Keratinocyte (primary cell): Measurements from ENCODE around the gene DCTN4.

Source experiments
- EZH2 ChIP-seq: IDR thresholded peaks from one replicate; pipeline ENCODE4 v1.6.1; 2012; ENCODE audit warnings: inconsistent platforms, mild to moderate bottlenecking, low read length, moderate library complexity
- TF ChIP-seq, protein P1 (sequence below), 3 experiments: IDR thresholded peaks in 1 of 3; conservative IDR thresholded peaks in 1 of 3; optimal IDR thresholded peaks in 1 of 3; 2 replicates in 2 of 3; 3 replicates in 1 of 3; pipeline versions ENCODE3 to v1.5.1; 2011; ENCODE audit warnings: low read length in 3 of 3, mild to moderate bottlenecking in 3 of 3, moderate library complexity in 2 of 3, control low read depth in 1 of 3, inconsistent platforms in 1 of 3; ENCODE audit not compliant: insufficient read depth in 2 of 3; ENCODE audit errors: extremely low read depth in 1 of 3

DNA sequence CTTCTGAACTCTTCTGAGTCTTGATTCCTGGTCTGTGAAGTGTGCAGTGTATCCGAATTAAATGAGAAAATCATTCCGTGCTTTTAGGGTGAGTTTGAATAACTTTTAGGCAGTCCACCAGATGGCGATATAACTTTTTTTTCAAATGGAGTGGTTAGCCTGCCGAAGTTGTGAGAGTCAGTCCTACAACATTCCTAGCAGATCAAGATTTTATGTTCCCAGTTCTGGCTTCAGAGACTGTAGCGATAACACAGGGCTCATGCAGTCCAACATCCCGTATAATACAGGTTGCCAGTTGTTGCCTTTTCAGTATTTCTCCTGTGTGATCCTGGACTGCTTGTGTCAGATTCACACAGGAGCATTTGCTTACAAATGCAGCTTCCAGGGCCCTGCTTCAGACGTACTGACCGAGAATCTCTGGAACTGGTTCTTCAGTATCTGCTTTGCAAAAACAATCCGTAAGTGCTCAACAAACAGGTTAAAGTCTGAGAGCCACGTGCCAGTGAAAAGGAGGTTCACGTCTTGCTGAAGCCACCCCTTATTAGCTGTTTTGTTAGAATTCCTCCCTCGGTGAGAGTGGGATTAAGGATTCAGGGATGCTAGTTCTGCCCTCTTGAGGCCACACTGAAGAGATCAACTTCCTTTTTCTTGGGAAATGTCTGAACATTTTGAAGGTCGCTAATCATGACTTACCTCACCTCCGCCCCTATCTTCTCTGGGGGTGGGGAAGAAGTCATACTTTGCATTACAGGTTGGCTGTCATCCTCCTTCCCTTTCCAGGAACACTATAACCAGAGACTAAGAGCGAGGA is 42.5 kb upstream of the DCTN4 start:
- TF ChIP-seq, protein P1, sequence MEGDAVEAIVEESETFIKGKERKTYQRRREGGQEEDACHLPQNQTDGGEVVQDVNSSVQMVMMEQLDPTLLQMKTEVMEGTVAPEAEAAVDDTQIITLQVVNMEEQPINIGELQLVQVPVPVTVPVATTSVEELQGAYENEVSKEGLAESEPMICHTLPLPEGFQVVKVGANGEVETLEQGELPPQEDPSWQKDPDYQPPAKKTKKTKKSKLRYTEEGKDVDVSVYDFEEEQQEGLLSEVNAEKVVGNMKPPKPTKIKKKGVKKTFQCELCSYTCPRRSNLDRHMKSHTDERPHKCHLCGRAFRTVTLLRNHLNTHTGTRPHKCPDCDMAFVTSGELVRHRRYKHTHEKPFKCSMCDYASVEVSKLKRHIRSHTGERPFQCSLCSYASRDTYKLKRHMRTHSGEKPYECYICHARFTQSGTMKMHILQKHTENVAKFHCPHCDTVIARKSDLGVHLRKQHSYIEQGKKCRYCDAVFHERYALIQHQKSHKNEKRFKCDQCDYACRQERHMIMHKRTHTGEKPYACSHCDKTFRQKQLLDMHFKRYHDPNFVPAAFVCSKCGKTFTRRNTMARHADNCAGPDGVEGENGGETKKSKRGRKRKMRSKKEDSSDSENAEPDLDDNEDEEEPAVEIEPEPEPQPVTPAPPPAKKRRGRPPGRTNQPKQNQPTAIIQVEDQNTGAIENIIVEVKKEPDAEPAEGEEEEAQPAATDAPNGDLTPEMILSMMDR (optimal IDR thresholded peaks at IDR 0.05 in 1 of 3, IDR thresholded peaks at IDR 0.05 in 1 of 3, conservative IDR thresholded peaks at IDR 0.05 in 1 of 3; ENCODE audit: extremely low read depth in 1 of 3, insufficient read depth in 2 of 3, low read length in 3 of 3), result peak; percentile 35 to 46 (median 37)
- no peak for TF ChIP-seq EZH2
